ENCODE data around the gene TNN. TPM values are rescaled to one million over a fixed set of nuclear protein-coding genes. Genes with fewer than 3 reads are reported as not detected.

The TNN gene
- total and polyA plus RNA-seq, 2 experiments from 2014 or later = 0.18 to 0.31 TPM

GRCh38 chr1:175186433-175187160 lies 119.0 kb downstream of the TNN start:
- H3K27ac Mint-ChIP-seq = no peak overlapping the region
- Histone ChIP-seq H3F3A (replicated peaks; ENCODE audit: low read depth) (no peaks in the 10 kb centered on the region), H2AFZ (no peak overlapping the region), H3K4me2 (no peak overlapping the region), H3K9me2 (ENCODE audit: insufficient read depth) (no peaks in the 10 kb centered on the region), H3K27me3 (ENCODE audit: insufficient read depth) (peaks cover 6% of the 10 kb centered on the region; the same call in 1 of the 2 replicates), H3K4me3 (no peak overlapping the region), H3K27ac (ENCODE audit: low read depth) (no peak overlapping the region), H3K4me1 (ENCODE audit: insufficient read depth) (peaks cover 9% of the 10 kb centered on the region), H3K79me2 (replicated peaks; ENCODE audit: insufficient read depth) (no peaks in the 10 kb centered on the region), H3K36me3 (ENCODE audit: insufficient read depth) (no peaks in the 10 kb centered on the region), H4K20me1 (replicated peaks; ENCODE audit: insufficient read depth) (no peaks in the 10 kb centered on the region)
- no peaks in the 10 kb centered on the region for H3K9me3 Mint-ChIP-seq
- no peaks in the 10 kb centered on the region for H3K36me3 Mint-ChIP-seq (ENCODE audit: low read depth)
- H3K27me3 Mint-ChIP-seq (ENCODE audit: insufficient read depth, low read depth, poor library complexity) = peaks cover 5% of the 10 kb centered on the region
- TF ChIP-seq ZNF462 (CRISPR knock-in tag; IDR thresholded peaks at IDR 0.05) = no peak
- ATAC-seq (no peak), DNase-seq (ENCODE audit: low spot score) (no peak)
- H3K4me3 Mint-ChIP-seq = no peak overlapping the region
- H3K4me1 Mint-ChIP-seq = peaks cover 10% of the 10 kb centered on the region

GRCh38 chr1:175188936-175189335 lies 121.3 kb downstream of the TNN start:
- Mint-ChIP-seq H3K4me1 (peaks cover under 1% of the 10 kb centered on the region; the same call in 2 of the 3 replicates), H3K27me3 (ENCODE audit: insufficient read depth, low read depth, poor library complexity) (peaks cover 15% of the 10 kb centered on the region), H3K36me3 (ENCODE audit: low read depth) (no peaks in the 10 kb centered on the region), H3K27ac (no peak overlapping the region), H3K9me3 (no peaks in the 10 kb centered on the region), H3K4me3 (no peak overlapping the region)
- Histone ChIP-seq H3K4me2 (no peak overlapping the region), H3K79me2 (replicated peaks; ENCODE audit: insufficient read depth) (no peaks in the 10 kb centered on the region), H3K27ac (ENCODE audit: low read depth) (no peak overlapping the region), H3K36me3 (ENCODE audit: insufficient read depth) (no peaks in the 10 kb centered on the region), H3F3A (replicated peaks; ENCODE audit: low read depth) (peaks cover 7% of the 10 kb centered on the region; the same call in 1 of the 2 replicates), H2AFZ (no peak overlapping the region), H4K20me1 (replicated peaks; ENCODE audit: insufficient read depth) (no peaks in the 10 kb centered on the region), H3K4me3 (no peak overlapping the region), H3K4me1 (ENCODE audit: insufficient read depth) (peaks cover 11% of the 10 kb centered on the region), H3K27me3 (ENCODE audit: insufficient read depth) (peaks cover 15% of the 10 kb centered on the region), H3K9me2 (ENCODE audit: insufficient read depth) (no peaks in the 10 kb centered on the region)
- ATAC-seq (no peak), DNase-seq (ENCODE audit: low spot score) (no peak)
- TF ChIP-seq ETS1 (IDR thresholded peaks at IDR 0.05) (no peak), EZH2phosphoT487 (IDR thresholded peaks at IDR 0.05; ENCODE audit: unreplicated experiment) (no peak), REST (IDR thresholded peaks at IDR 0.05; ENCODE audit: unreplicated experiment) (no peak), ZNF331 (CRISPR knock-in tag; IDR thresholded peaks at IDR 0.05; ENCODE audit: low read depth) (no peak), ZNF114 (CRISPR knock-in tag; IDR thresholded peaks at IDR 0.05) (no peak), JUNB (IDR thresholded peaks at IDR 0.05; ENCODE audit: unreplicated experiment) (no peak)

Data from GM23338 (cell line).